Measurements from ENCODE around the gene GABRD.

DNA sequence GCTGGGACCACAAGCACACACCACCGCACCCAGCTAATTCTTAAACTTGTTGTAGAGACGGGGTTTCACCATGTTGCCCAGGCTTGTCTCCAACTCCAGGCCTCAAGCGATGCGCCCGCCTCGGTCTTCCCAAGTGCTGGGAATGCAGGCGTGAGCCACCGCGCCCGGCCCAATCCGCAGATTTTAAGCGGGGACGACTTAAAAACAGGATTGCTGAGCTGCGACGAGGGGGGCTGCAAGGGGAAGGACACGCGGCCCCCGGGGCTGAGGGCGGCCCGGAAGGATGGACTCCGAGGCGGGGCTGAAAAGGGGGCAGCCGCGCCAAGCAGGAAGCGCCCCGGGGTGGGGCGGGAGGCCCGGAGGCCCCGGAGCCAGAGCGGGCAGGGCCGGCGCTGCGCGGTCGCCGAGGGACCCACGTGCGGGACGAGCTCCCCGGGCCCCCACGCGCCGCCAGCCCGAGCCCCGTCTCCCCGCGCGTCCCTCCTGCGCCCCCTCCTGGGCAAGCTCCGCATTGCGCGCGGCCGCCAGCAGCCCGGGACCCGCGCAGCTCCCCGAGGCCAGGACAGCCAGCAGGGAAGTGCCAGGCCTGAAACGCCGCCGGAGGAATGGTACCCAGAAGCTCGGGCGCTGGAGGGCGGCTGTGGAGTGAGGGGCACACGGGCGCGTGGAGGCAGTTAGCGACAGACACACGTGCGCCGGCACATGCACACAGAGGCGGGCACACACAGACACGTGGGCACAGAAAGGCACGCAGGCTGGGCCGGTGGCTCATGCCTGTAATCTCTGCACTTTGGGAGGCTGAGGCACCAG lies 25.6 kb downstream of the GABRD start:
- TF ChIP-seq EZH2phosphoT487 (IDR thresholded peaks at IDR 0.05; ENCODE audit: insufficient read depth, low read depth) (no peak), EZH2 (IDR thresholded peaks at IDR 0.05; ENCODE audit: insufficient read depth, poor library complexity, severe bottlenecking) (no peak)
